ENCODE data around the gene SRD5A3.

The SRD5A3 gene

GRCh38 chr4:55407119-55407518 is 61.1 kb downstream of the SRD5A3 start:
- DNase-seq (ENCODE audit: low read depth in 2 of 3, low spot score in 2 of 3) = no peak

DNA sequence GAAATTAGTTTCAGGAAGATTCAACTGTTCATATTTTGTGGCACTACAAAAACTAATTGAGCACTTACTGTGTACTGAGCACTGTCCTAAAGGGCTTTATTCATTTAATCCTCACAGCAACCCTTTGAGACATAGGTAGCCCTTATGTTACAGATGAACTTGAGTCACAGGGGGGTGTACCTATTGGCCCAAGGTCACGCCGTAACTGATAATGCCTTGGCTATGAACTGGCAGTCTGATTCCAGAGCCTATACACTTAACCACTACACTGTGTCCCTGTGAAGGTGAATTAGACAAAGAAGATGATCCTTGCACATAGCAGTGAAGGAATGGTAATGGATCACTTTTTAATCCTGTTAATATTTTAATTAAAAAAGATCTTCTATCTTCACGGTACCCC is 61.7 kb downstream of the SRD5A3 start:
- no peak for DNase-seq (ENCODE audit: low read depth in 2 of 3, low spot score in 2 of 3)

GRCh38 chr4:55409468-55410171 is 63.6 kb downstream of the SRD5A3 start:
- no peak for DNase-seq (ENCODE audit: low read depth in 2 of 3, low spot score in 2 of 3)

GRCh38 chr4:55410431-55410830 is 64.4 kb downstream of the SRD5A3 start:
- no peak for DNase-seq (ENCODE audit: low read depth in 2 of 3, low spot score in 2 of 3)

DNA sequence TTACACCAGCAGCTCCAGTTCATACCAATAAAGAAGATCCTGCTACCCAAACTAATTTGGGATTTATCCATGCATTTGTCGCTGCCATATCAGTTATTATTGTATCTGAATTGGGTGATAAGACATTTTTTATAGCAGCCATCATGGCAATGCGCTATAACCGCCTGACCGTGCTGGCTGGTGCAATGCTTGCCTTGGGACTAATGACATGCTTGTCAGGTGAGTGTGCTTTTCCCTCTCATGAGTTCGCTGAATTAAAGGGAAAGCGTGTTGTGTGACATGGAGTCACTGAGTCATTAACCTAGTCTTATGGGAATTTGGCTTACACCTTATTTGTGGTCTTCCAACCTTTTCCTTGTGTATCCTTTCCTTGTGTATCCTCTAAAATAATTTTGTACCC is 65.6 kb downstream of the SRD5A3 start:
- no peak for DNase-seq (ENCODE audit: low read depth in 2 of 3, low spot score in 2 of 3)

DNA sequence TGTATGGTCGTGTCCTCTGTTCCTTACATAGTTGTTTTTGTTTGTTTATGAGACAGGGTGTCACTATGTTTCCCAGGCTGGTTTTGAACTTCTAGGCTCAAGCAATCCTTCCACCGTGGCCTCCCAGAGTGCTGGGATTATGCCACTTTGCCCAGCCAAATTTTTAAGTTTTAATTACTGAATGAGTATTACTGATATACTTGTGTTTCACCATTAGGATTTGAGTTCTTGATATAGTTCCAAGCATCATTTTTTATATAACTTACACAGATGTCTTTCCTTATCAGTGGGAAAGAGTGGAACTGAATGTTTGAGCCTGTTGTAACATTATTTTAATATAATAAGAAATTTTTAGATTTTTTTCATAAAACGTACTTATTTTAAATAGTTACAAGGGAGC is 70.1 kb downstream of the SRD5A3 start:
- DNase-seq (ENCODE audit: low read depth in 2 of 3, low spot score in 2 of 3) = no peak

Measured in activated CD8-positive, alpha-beta memory T cell treated with anti-CD3 and anti-CD28 coated beads for 48 hours (primary cell).